ENCODE measurements around the gene MCF2L.

- TF ChIP-seq CTCF (IDR thresholded peaks at IDR 0.05) = no peak
- no peak for TF ChIP-seq POLR2AphosphoS5 (IDR thresholded peaks at IDR 0.05)
- no peak for TF ChIP-seq POLR2A (IDR thresholded peaks at IDR 0.05)
These were observed 2.3 kb downstream of the MCF2L start for GRCh38 chr13:112971288-112971643.

Measured in breast epithelium (tissue), 3 donors.